ENCODE data around the gene COL4A2. TPM values are rescaled to one million over a fixed set of nuclear protein-coding genes. Genes with fewer than 3 reads are reported as not detected.

COL4A2 gene
- total and polyA plus RNA-seq, 9 donors = 59.5 to 171 (median 136) TPM

- intact Hi-C loops (cut with DNase I) = no loop called here
- no peak for DNase-seq
- H3K27ac ChIP-seq = no peak overlapping the region
- TF ChIP-seq EP300 (IDR thresholded peaks at IDR 0.05) (no peak), POLR2A (IDR thresholded peaks at IDR 0.05) (no peak), CTCF (IDR thresholded peaks at IDR 0.05) (no peak)
- WGBS, 3 donors = 66 to 69% (median 68%) methylated on average over 21 of the region's 21 CpGs
- H3K27me3 ChIP-seq = no peaks in the 10 kb centered on the region
- H3K36me3 ChIP-seq = no peaks in the 10 kb centered on the region
- no peaks in the 10 kb centered on the region for H3K9me3 ChIP-seq
- peaks cover 8% of the 10 kb centered on the region for H3K4me1 ChIP-seq (ENCODE audit: insufficient read depth)
- H3K4me3 ChIP-seq = no peak overlapping the region
Observed at GRCh38 chr13:110524541-110525257, 217.6 kb downstream of the COL4A2 start.

GRCh38 chr13:110525328-110526319, 218.5 kb downstream of the COL4A2 start:
- WGBS, 3 donors = 71 to 82% (median 72%) methylated on average over 25 of the region's 25 CpGs
- Histone ChIP-seq H3K27me3 (no peaks in the 10 kb centered on the region), H3K4me1 (ENCODE audit: insufficient read depth) (peaks cover 8% of the 10 kb centered on the region), H3K4me3 (no peak overlapping the region), H3K9me3 (no peaks in the 10 kb centered on the region), H3K27ac (no peak overlapping the region), H3K36me3 (no peaks in the 10 kb centered on the region)
- no peak for TF ChIP-seq POLR2A (IDR thresholded peaks at IDR 0.05)
- no peak for TF ChIP-seq EP300 (IDR thresholded peaks at IDR 0.05)
- TF ChIP-seq CTCF (IDR thresholded peaks at IDR 0.05) = no peak
- intact Hi-C loops (cut with DNase I) = no loop called here
- peak in 1 of 5 donors; percentile 6 for DNase-seq

- WGBS, 3 donors = 31 to 53% (median 31%) methylated on average over 5 of the region's 5 CpGs
- intact Hi-C loops (cut with DNase I) = no loop called here
- no peak for TF ChIP-seq POLR2A (IDR thresholded peaks at IDR 0.05)
- TF ChIP-seq EP300 (IDR thresholded peaks at IDR 0.05) = no peak
- TF ChIP-seq CTCF (IDR thresholded peaks at IDR 0.05) = no peak
- peaks cover 8% of the 10 kb centered on the region for H3K4me1 ChIP-seq (ENCODE audit: insufficient read depth)
- H3K9me3 ChIP-seq = no peaks in the 10 kb centered on the region
- no peaks in the 10 kb centered on the region for H3K27me3 ChIP-seq
- no peak overlapping the region for H3K4me3 ChIP-seq
- H3K27ac ChIP-seq = peak overlapping the region in 1 of 2 donors; percentile 41
- no peak for DNase-seq
- H3K36me3 ChIP-seq = no peaks in the 10 kb centered on the region
Observed at GRCh38 chr13:110528371-110528770, 221.3 kb downstream of the COL4A2 start.

- H3K36me3 ChIP-seq = no peaks in the 10 kb centered on the region
- intact Hi-C loops (cut with DNase I) = no loop called here
- no peak overlapping the region for H3K4me3 ChIP-seq
- no peaks in the 10 kb centered on the region for H3K27me3 ChIP-seq
- peak overlapping the region in 1 of 2 donors; percentile 41 for H3K27ac ChIP-seq
- WGBS, 3 donors = 84 to 91% (median 89%) methylated on average over 6 of the region's 6 CpGs
- H3K9me3 ChIP-seq = no peaks in the 10 kb centered on the region
- no peak for TF ChIP-seq EP300 (IDR thresholded peaks at IDR 0.05)
- no peak for TF ChIP-seq POLR2A (IDR thresholded peaks at IDR 0.05)
- no peak for TF ChIP-seq CTCF (IDR thresholded peaks at IDR 0.05)
- DNase-seq = no peak
- peaks cover 10% of the 10 kb centered on the region for H3K4me1 ChIP-seq (ENCODE audit: insufficient read depth)
Observed at GRCh38 chr13:110528911-110529310, 221.8 kb downstream of the COL4A2 start.

Data from ovary (tissue), 9 donors.